GM23338 (cell line): ENCODE results near the gene ATP10B. TPM values are rescaled to one million over a fixed set of nuclear protein-coding genes. Genes with fewer than 3 reads are reported as not detected.
A peak's percentile ranks its signal among the peaks of the same experiment; 100 is the strongest.

Experiments
- ATAC-seq: fragments of 200-7000 bp; cut with Tn5 transposase; 3 replicates; pipeline ENCODE4 v1.9.1; 2020
- DNase-seq: peaks from one replicate; pipeline ENCODE4 v3.0.0-alpha.2; 2015; ENCODE audit warnings: low spot score
- H2AFZ ChIP-seq: fragments of 200-600 bp; sonication (generic); 2 replicates; pipeline ENCODE4 v1.8.0; 2016; ENCODE audit warnings: antibody characterized with exemption, mild to moderate bottlenecking, moderate library complexity
- H3F3A ChIP-seq: fragments of 200-600 bp; sonication (generic); replicated peaks from 2 replicates; pipeline ENCODE4 v1.8.0; 2017; ENCODE audit warnings: antibody characterized with exemption, mixed run types, low read depth
- H3K27ac ChIP-seq: fragments of 200-600 bp; sonication (generic); 2 replicates; pipeline ENCODE4 v1.6.1; 2016; ENCODE audit warnings: low read depth
- H3K27me3 ChIP-seq: fragments of 200-600 bp; sonication (generic); 2 replicates; pipeline ENCODE4 v1.8.0; 2016; ENCODE audit warnings: mild to moderate bottlenecking, mixed run types, moderate library complexity; ENCODE audit not compliant: insufficient read depth
- H3K36me3 ChIP-seq: fragments of 200-600 bp; sonication (generic); 2 replicates; pipeline ENCODE4 v1.8.0; 2016; ENCODE audit warnings: mild to moderate bottlenecking; ENCODE audit not compliant: insufficient read depth
- H3K4me1 ChIP-seq: fragments of 200-600 bp; sonication (generic); 2 replicates; pipeline ENCODE4 v1.8.0; 2016; ENCODE audit warnings: mild to moderate bottlenecking, moderate library complexity; ENCODE audit not compliant: insufficient read depth
- H3K4me2 ChIP-seq: fragments of 200-600 bp; sonication (generic); 2 replicates; pipeline ENCODE4 v1.7.1; 2017; ENCODE audit warnings: mixed run types
- H3K4me3 ChIP-seq: fragments of 200-600 bp; sonication (generic); 2 replicates; pipeline ENCODE4 v1.6.1; 2016; ENCODE audit warnings: mixed run types
- H3K79me2 ChIP-seq: fragments of 200-600 bp; sonication (generic); replicated peaks from 2 replicates; pipeline ENCODE4 v1.8.0; 2017; ENCODE audit warnings: mild to moderate bottlenecking; ENCODE audit not compliant: insufficient read depth
- H3K9me2 ChIP-seq: fragments of 200-600 bp; sonication (generic); 2 replicates; pipeline ENCODE4 v1.8.0; 2017; ENCODE audit not compliant: insufficient read depth
- H4K20me1 ChIP-seq: fragments of 200-600 bp; sonication (generic); replicated peaks from 2 replicates; pipeline ENCODE4 v1.8.0; 2017; ENCODE audit warnings: mild to moderate bottlenecking; ENCODE audit not compliant: insufficient read depth
- H3K27ac Mint-ChIP-seq: 2 replicates; pipeline ENCODE4 v1.8.0; 2020; ENCODE audit warnings: inconsistent platforms, mild to moderate bottlenecking, moderate library complexity, mixed read lengths
- H3K27me3 Mint-ChIP-seq: 3 replicates; pipeline ENCODE4 v1.8.0; 2022; ENCODE audit warnings: low read depth, mild to moderate bottlenecking, moderate library complexity, mixed read lengths, inconsistent platforms; ENCODE audit not compliant: insufficient read depth, poor library complexity
- H3K36me3 Mint-ChIP-seq: 3 replicates; pipeline ENCODE4 v1.8.0; 2021; ENCODE audit warnings: low read depth, mild to moderate bottlenecking, inconsistent platforms, moderate library complexity, mixed read lengths
- H3K4me1 Mint-ChIP-seq: 3 replicates; pipeline ENCODE4 v1.8.0; 2020; ENCODE audit warnings: mild to moderate bottlenecking, inconsistent platforms, mixed read lengths
- H3K4me3 Mint-ChIP-seq: 3 replicates; pipeline ENCODE4 v1.8.0; 2021; ENCODE audit warnings: moderate library complexity, mild to moderate bottlenecking, inconsistent platforms, mixed read lengths
- H3K9me3 Mint-ChIP-seq: 3 replicates; pipeline ENCODE4 v1.8.0; 2020; ENCODE audit warnings: moderate library complexity, mild to moderate bottlenecking, inconsistent platforms, mixed read lengths
- CREB1 ChIP-seq: fragments of 250-450 bp; sonication (Bioruptor Pico); IDR thresholded peaks from 2 replicates; pipeline ENCODE4 v1.5.0; 2020; ENCODE audit warnings: low read depth, mild to moderate bottlenecking, moderate library complexity
- CTCF ChIP-seq, 2 experiments: fragments of 200-600 bp in 1 of 2; sonication (generic) in 1 of 2; conservative IDR thresholded peaks; 2 replicates each; pipeline versions ENCODE4 v1.5.1 to v1.6.1; 2016 to 2017; ENCODE audit warnings: antibody characterized with exemption in 2 of 2, low read depth in 2 of 2, mild to moderate bottlenecking in 2 of 2, moderate library complexity in 1 of 2
- ETS1 ChIP-seq: IDR thresholded peaks from 2 replicates; pipeline ENCODE4 v1.6.1; 2016; ENCODE audit warnings: antibody characterized with exemption
- EZH2 ChIP-seq: fragments of 200-600 bp; sonication (generic); IDR thresholded peaks from one replicate; pipeline ENCODE4 v1.8.0; 2017; ENCODE audit warnings: antibody characterized with exemption, mild to moderate bottlenecking, low read depth; ENCODE audit not compliant: unreplicated experiment
- EZH2phosphoT487 ChIP-seq: fragments of 200-600 bp; sonication (generic); IDR thresholded peaks from one replicate; pipeline ENCODE4 v1.8.1; 2018; ENCODE audit warnings: antibody characterized with exemption; ENCODE audit not compliant: unreplicated experiment
- JUNB ChIP-seq: IDR thresholded peaks from one replicate; pipeline ENCODE4 v1.6.1; 2016; ENCODE audit warnings: antibody characterized with exemption; ENCODE audit not compliant: unreplicated experiment
- NANOG ChIP-seq: IDR thresholded peaks from 2 replicates; pipeline ENCODE4 v1.6.1; 2016; ENCODE audit warnings: antibody characterized with exemption, borderline replicate concordance
- REST ChIP-seq: IDR thresholded peaks from one replicate; pipeline ENCODE4 v1.6.1; 2018; ENCODE audit warnings: antibody characterized with exemption; ENCODE audit not compliant: unreplicated experiment
- STAT1 ChIP-seq: IDR thresholded peaks from one replicate; pipeline ENCODE4 v1.6.1; 2016; ENCODE audit warnings: antibody characterized with exemption; ENCODE audit not compliant: unreplicated experiment
- ZNF114 ChIP-seq: fragments of 250-450 bp; sonication (Bioruptor Pico); IDR thresholded peaks from 2 replicates; pipeline ENCODE4 v1.5.0; 2020; ENCODE audit warnings: mild to moderate bottlenecking, moderate library complexity
- ZNF331 ChIP-seq: fragments of 250-450 bp; sonication (Bioruptor Pico); IDR thresholded peaks from 2 replicates; pipeline ENCODE4 v1.5.0; 2020; ENCODE audit warnings: low read depth, mild to moderate bottlenecking, moderate library complexity
- polyA plus RNA-seq: library from polyadenylated mRNA; unstranded; fragments of >200 nt; fragmentation: Nextera tagmentation; extraction: Ambion mirVana; gene quantifications from 2 replicates; pipeline ENCODE4 v1.2.1, GENCODE V29; 2016
- total RNA-seq: library from RNA; depleted of rRNA; stranded (reverse); fragments of >200 nt; shearing (Covaris generic); gene quantifications from 2 replicates; pipeline ENCODE4 v1.2.3, GENCODE V29; 2014

The ATP10B gene
- total and polyA plus RNA-seq, 2 experiments from 2014 or later: 0.11 to 0.14 TPM

- Mint-ChIP-seq H3K36me3 (no peaks in the 10 kb centered on the region), H3K27ac (peak overlapping the region; percentile 11; the same call in 1 of the 2 replicates), H3K4me3 (no peak overlapping the region), H3K4me1 (peaks cover 25% of the 10 kb centered on the region), H3K9me3 (no peaks in the 10 kb centered on the region), H3K27me3 (no peaks in the 10 kb centered on the region)
- no peak for TF ChIP-seq CREB1
- no peak for TF ChIP-seq EZH2phosphoT487
- TF ChIP-seq NANOG: no peak
- TF ChIP-seq ZNF331 (CRISPR knock-in tag): no peak
- TF ChIP-seq REST: no peak
- TF ChIP-seq ETS1: no peak
- TF ChIP-seq JUNB: no peak
- TF ChIP-seq EZH2: no peak
- TF ChIP-seq STAT1: no peak
- no peak for TF ChIP-seq ZNF114 (CRISPR knock-in tag)
- no peak for TF ChIP-seq CTCF (conservative IDR thresholded peaks at IDR 0.05; ENCODE audit: low read depth in 2 of 2)
- H3K4me2 ChIP-seq: no peak overlapping the region
- H3K4me3 ChIP-seq: no peak overlapping the region
- H3F3A ChIP-seq: no peaks in the 10 kb centered on the region
- no peak overlapping the region for H3K27ac ChIP-seq
- no peaks in the 10 kb centered on the region for H3K79me2 ChIP-seq
- ATAC-seq: peak; percentile 84
- peak overlapping the region; percentile 99 for H2AFZ ChIP-seq
- H3K36me3 ChIP-seq: no peaks in the 10 kb centered on the region
- no peaks in the 10 kb centered on the region for H3K27me3 ChIP-seq
- no peaks in the 10 kb centered on the region for H4K20me1 ChIP-seq
- DNase-seq: peak; percentile 20
- H3K4me1 ChIP-seq: peaks cover 20% of the 10 kb centered on the region
- no peaks in the 10 kb centered on the region for H3K9me2 ChIP-seq
Measured at GRCh38 chr5:160774666-160775315, 77.2 kb downstream of the ATP10B start.
